Mesodermal cell (in vitro differentiated cells): ENCODE data around the gene PIK3R3.
A peak's percentile ranks its signal among the peaks of the same experiment; 100 is the strongest.

ENCODE experiments used
- H3K27ac ChIP-seq: 2 replicates; pipeline ENCODE4 v1.7.0; 2013; ENCODE audit warnings: mild to moderate bottlenecking, low read depth, low read length, moderate library complexity; ENCODE audit not compliant: severe bottlenecking
- H3K36me3 ChIP-seq: 2 replicates; pipeline ENCODE4 v1.7.1; 2013; ENCODE audit warnings: mild to moderate bottlenecking, low read length, moderate library complexity; ENCODE audit not compliant: control insufficient read depth, insufficient read depth
- H3K4me1 ChIP-seq: one replicate; pipeline ENCODE4 v1.7.1; 2013; ENCODE audit warnings: mild to moderate bottlenecking, low read length; ENCODE audit not compliant: insufficient read depth, control insufficient read depth, poor library complexity, severe bottlenecking
- H3K4me3 ChIP-seq: 2 replicates; pipeline ENCODE4 v1.7.0; 2013; ENCODE audit warnings: low read length, control low read depth, mild to moderate bottlenecking; ENCODE audit not compliant: insufficient read depth, poor library complexity, severe bottlenecking; ENCODE audit errors: extremely low read depth
- H3K9me3 ChIP-seq: 2 replicates; pipeline ENCODE4 v1.7.1; 2013; ENCODE audit warnings: mild to moderate bottlenecking, low read length, moderate library complexity; ENCODE audit not compliant: control insufficient read depth
- WGBS, 2 experiments: methylation state at CpG; one replicate each; pipeline ENCODE4 v1.1.5; 2013; ENCODE audit warnings: missing lambda C conversion rate in 2 of 2; ENCODE audit not compliant: insufficient coverage in 2 of 2; 5-methylcytosine and 5-hydroxymethylcytosine counted together

Gene PIK3R3

DNA sequence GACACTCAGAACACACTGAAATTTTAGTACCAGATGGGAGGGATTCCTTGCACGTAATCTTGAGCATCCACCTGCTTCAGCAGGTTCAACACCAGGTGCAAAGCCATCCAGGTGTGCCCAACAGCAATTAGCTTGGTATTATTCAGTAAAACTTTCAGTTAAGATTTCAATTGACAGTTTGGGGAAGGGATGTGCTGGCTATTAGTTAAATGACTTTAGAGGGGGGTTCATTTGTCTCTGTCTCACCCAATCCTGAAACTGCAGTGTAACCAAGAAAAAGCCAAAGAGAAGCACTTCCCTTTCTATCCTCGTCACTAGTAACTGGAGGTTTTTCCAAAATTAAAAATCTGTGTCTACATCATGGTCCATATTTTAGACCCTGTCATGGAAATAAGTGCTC, 90.9 kb downstream of the PIK3R3 start:
- WGBS, 2 experiments, result 88% methylated on average over 1 of the region's 2 CpGs; no CpG with 5 or more reads in 1 of the 2 experiments
- H3K4me1 ChIP-seq, result no peaks in the 10 kb centered on the region
- H3K4me3 ChIP-seq, result no peak overlapping the region
- H3K9me3 ChIP-seq, result no peaks in the 10 kb centered on the region
- peaks cover 61% of the 10 kb centered on the region for H3K36me3 ChIP-seq
- no peak overlapping the region for H3K27ac ChIP-seq

DNA sequence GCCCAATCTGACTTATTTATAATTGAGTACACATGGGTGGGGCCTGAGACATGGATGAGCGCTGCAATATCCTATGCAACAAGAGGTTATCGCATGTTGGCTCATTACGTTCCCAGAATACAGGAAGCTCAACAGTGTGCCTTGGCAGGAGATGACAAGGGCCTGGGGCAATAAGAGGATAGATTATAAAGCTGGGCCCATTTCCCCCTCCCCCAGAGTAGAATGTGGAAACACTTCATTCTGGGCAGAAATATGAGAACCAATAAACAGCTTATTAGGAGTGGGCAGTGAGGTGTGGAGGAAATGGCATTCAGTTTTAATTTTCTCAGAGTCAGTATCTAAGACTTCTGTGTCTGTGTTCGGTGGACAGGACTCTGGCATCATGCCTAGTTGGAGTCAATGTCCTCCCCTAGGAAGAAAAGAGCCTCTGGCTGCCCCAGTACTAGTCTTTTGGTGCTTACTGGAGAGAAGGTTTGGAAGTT, 92.8 kb downstream of the PIK3R3 start:
- H3K4me3 ChIP-seq, result no peak overlapping the region
- H3K36me3 ChIP-seq, result peaks cover 52% of the 10 kb centered on the region
- 97% methylated on average over 4 of the region's 4 CpGs; no CpG with 5 or more reads in 1 of the 2 experiments for WGBS, 2 experiments
- H3K4me1 ChIP-seq, result no peaks in the 10 kb centered on the region
- no peak overlapping the region for H3K27ac ChIP-seq
- H3K9me3 ChIP-seq, result no peaks in the 10 kb centered on the region

DNA sequence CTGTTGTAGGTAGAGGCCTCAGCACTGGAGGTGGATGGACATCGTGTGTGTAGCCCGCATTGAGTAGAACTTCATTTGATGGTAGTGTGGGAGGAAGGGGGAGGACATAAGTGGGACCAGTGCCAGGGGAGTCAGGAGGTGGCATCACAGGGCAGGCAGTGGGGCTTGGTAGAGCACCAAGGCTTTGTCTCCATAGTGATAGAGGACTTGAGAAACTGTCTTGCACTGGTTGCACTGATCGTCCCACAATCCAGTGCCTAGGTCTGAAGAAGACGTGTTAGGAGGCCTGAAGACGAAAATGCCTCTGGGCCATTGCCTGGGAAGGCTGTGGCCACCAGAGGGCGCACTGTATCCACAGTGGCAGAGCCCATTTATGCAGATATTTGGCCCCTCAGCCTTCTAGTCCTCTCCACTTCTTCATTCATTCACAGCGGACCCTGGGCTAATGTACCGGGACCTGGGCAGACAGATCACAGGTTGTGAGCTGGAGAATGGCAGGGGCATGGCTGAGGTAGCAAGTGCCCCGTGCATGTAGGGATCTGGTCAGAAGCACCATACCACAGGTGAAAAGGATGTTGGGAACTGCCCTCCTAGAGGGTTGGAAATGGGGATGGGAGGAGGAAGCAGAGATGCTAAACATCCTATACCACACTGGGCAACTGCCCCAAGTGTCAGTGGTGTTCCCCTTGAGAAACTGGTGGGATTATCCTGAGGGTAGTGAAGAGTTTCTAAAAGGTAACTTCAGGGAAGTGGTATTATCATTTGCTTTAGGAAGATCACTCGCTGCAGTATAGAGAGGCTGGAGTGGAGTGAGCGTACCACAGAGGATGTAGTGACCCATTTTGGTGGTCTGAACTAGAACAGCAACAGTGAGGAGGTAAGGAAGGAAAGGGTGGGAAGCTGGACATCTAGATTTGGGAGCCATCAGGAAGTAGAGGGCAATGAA, 95.3 kb downstream of the PIK3R3 start:
- Histone ChIP-seq H3K36me3 (peaks cover 35% of the 10 kb centered on the region), H3K4me3 (no peak overlapping the region), H3K9me3 (no peaks in the 10 kb centered on the region), H3K27ac (peak overlapping the region; percentile 29), H3K4me1 (no peaks in the 10 kb centered on the region)
- 55 to 66% methylated on average over 8 to 9 of the region's 11 CpGs for WGBS, 2 experiments

DNA sequence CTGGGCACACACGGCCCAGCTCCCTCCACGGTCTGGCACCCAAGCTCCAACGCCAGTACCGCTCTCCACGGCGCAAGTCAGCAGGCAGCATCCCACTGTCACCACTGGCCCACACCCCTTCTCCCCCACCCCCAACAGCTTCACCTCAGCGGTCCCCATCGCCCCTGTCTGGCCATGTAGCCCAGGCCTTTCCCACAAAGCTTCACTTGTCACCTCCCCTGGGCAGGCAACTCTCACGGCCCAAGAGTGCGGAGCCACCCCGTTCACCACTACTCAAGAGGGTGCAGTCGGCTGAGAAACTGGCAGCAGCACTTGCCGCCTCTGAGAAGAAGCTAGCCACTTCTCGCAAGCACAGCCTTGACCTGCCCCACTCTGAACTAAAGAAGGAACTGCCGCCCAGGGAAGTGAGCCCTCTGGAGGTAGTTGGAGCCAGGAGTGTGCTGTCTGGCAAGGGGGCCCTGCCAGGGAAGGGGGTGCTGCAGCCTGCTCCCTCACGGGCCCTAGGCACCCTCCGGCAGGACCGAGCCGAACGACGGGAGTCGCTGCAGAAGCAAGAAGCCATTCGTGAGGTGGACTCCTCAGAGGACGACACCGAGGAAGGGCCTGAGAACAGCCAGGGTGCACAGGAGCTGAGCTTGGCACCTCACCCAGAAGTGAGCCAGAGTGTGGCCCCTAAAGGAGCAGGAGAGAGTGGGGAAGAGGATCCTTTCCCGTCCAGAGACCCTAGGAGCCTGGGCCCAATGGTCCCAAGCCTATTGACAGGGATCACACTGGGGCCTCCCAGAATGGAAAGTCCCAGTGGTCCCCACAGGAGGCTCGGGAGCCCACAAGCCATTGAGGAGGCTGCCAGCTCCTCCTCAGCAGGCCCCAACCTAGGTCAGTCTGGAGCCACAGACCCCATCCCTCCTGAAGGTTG, 97.6 kb downstream of the PIK3R3 start:
- Histone ChIP-seq H3K27ac (no peak overlapping the region), H3K9me3 (no peaks in the 10 kb centered on the region), H3K4me3 (no peak overlapping the region), H3K4me1 (no peaks in the 10 kb centered on the region), H3K36me3 (peaks cover 41% of the 10 kb centered on the region)
- 92 to 95% methylated on average over 19 to 25 of the region's 27 CpGs for WGBS, 2 experiments

- Histone ChIP-seq H3K36me3 (peaks cover 51% of the 10 kb centered on the region), H3K9me3 (no peaks in the 10 kb centered on the region), H3K4me3 (no peak overlapping the region), H3K4me1 (no peaks in the 10 kb centered on the region), H3K27ac (no peak overlapping the region)
- 95 to 97% methylated on average over 22 to 25 of the region's 26 CpGs for WGBS, 2 experiments
Observed at GRCh38 chr1:46030876-46031660, 101.4 kb downstream of the PIK3R3 start.

GRCh38 chr1:46030074-46030870, 102.2 kb downstream of the PIK3R3 start:
- 94 to 98% methylated on average over 16 to 18 of the region's 18 CpGs for WGBS, 2 experiments
- Histone ChIP-seq H3K4me3 (no peak overlapping the region), H3K9me3 (no peaks in the 10 kb centered on the region), H3K36me3 (peaks cover 52% of the 10 kb centered on the region), H3K27ac (no peak overlapping the region), H3K4me1 (no peaks in the 10 kb centered on the region)

- Histone ChIP-seq H3K27ac (no peak overlapping the region), H3K36me3 (peaks cover 69% of the 10 kb centered on the region), H3K9me3 (peaks cover 8% of the 10 kb centered on the region), H3K4me1 (no peaks in the 10 kb centered on the region), H3K4me3 (no peak overlapping the region)
- WGBS, 2 experiments, result 97 to 100% methylated on average over 4 to 8 of the region's 8 CpGs
Observed at GRCh38 chr1:46027788-46028573, 104.4 kb downstream of the PIK3R3 start.

- Histone ChIP-seq H3K36me3 (peaks cover 69% of the 10 kb centered on the region), H3K4me3 (no peak overlapping the region), H3K27ac (no peak overlapping the region), H3K9me3 (peaks cover 8% of the 10 kb centered on the region), H3K4me1 (no peaks in the 10 kb centered on the region)
- WGBS, 2 experiments, result 92 to 96% methylated on average over 2 to 3 of the region's 3 CpGs
Observed at GRCh38 chr1:46026531-46026930, 105.9 kb downstream of the PIK3R3 start.
